AG09309 (cell line): Measurements from ENCODE around the gene EIF5AL1.
"Not testable (repeated sequence)": the region's sequence is repeated elsewhere in the genome, so short reads cannot be mapped to it uniquely, and the experiment has no call there.

Source experiments
- DNase-seq: peaks from one replicate; pipeline ENCODE4 v3.0.0-alpha.2; 2010; ENCODE audit warnings: low read depth
- H3K4me3 ChIP-seq: 2 replicates; pipeline ENCODE4 v1.5.1; 2011; ENCODE audit warnings: mild to moderate bottlenecking, low read depth, low read length, moderate library complexity; ENCODE audit not compliant: control insufficient read depth
- CTCF ChIP-seq: IDR thresholded peaks from 2 replicates; pipeline ENCODE4 v1.5.1; 2011; ENCODE audit warnings: mild to moderate bottlenecking, low read depth, low read length, inconsistent platforms; ENCODE audit not compliant: insufficient read depth, control insufficient read depth; ENCODE audit errors: missing control alignments

Gene EIF5AL1

GRCh38 chr10:79521751-79522150 is 9.4 kb downstream of the EIF5AL1 start:
- not testable (repeated sequence) for DNase-seq, H3K4me3 ChIP-seq

- not testable (repeated sequence) for DNase-seq
Observed at GRCh38 chr10:79522464-79522863, 10.1 kb downstream of the EIF5AL1 start.

GRCh38 chr10:79523157-79523853 is 11.0 kb downstream of the EIF5AL1 start:
- not testable (repeated sequence) for H3K4me3 ChIP-seq

More at GRCh38 chr10:79522464-79522863, 10.1 kb downstream of the EIF5AL1 start:
- H3K4me3 ChIP-seq: not testable (repeated sequence)

GRCh38 chr10:79525049-79525710 is 12.8 kb downstream of the EIF5AL1 start:
- DNase-seq: not testable (repeated sequence)

More at GRCh38 chr10:79523157-79523853, 11.0 kb downstream of the EIF5AL1 start:
- DNase-seq: not testable (repeated sequence)

GRCh38 chr10:79528261-79528660 is 15.9 kb downstream of the EIF5AL1 start:
- DNase-seq, H3K4me3 ChIP-seq: not testable (repeated sequence)

More at GRCh38 chr10:79525049-79525710, 12.8 kb downstream of the EIF5AL1 start:
- H3K4me3 ChIP-seq: not testable (repeated sequence)

- H3K4me3 ChIP-seq, DNase-seq: not testable (repeated sequence)
Observed at GRCh38 chr10:79533142-79533902, 21.0 kb downstream of the EIF5AL1 start.

- not testable (repeated sequence) for DNase-seq, H3K4me3 ChIP-seq
Observed at GRCh38 chr10:79533903-79534175, 21.5 kb downstream of the EIF5AL1 start.

- not testable (repeated sequence) for H3K4me3 ChIP-seq, DNase-seq
Observed at GRCh38 chr10:79538311-79538710, 26.0 kb downstream of the EIF5AL1 start.

GRCh38 chr10:79540930-79541329 is 28.6 kb downstream of the EIF5AL1 start:
- H3K4me3 ChIP-seq, DNase-seq: not testable (repeated sequence)

- no peak for DNase-seq
- no peak overlapping the region for H3K4me3 ChIP-seq
- no peak for TF ChIP-seq CTCF
Observed at GRCh38 chr10:79542626-79543025, 30.3 kb downstream of the EIF5AL1 start.

- not testable (repeated sequence) for H3K4me3 ChIP-seq, DNase-seq
Observed at GRCh38 chr10:79544408-79544807, 32.1 kb downstream of the EIF5AL1 start.

GRCh38 chr10:79544926-79545659 is 32.8 kb downstream of the EIF5AL1 start:
- not testable (repeated sequence) for H3K4me3 ChIP-seq, DNase-seq

- not testable (repeated sequence) for DNase-seq, H3K4me3 ChIP-seq
Observed at GRCh38 chr10:79547128-79547527, 34.8 kb downstream of the EIF5AL1 start.
